ENCODE measurements around the gene HNRNPU. TPM values are rescaled to one million over a fixed set of nuclear protein-coding genes. Genes with fewer than 3 reads are reported as not detected.

Gene HNRNPU
- total RNA-seq, 4 donors from 2014 or later = 305 to 433 (median 344) TPM

DNA sequence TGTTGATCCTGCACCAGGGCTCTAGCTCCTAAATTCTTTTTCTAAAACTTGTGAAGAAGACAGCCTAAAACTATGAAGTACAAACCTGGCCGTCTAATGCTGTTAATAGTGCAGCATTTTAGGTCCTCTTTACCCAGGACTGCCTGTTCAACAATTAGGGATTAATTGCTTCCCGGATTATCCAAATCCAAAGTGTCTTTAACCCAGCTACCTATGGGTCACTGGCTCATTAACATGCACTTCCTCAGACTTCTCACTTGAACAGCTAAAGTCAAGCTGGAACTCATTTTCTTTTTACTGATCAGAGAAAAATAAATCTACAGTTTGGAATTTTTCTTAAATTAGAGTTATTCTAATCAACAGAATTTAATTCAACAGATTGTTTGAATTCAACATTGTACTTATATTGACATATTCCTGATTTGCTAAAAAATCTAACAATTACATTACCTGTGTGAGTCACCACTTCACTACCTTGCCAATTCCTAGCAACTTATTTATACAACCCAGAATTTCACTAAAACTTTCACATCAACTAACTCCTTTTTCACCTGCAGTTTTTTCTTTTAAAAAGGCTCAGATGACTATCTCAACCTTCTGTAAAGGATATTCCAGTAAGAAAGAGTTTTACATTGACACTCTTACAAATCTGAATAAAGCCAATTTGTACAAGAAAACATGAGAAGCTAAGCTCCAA is 3.3 kb downstream of the HNRNPU start:
- intact Hi-C loops (cut with DNase I) = loop anchor here (5.0 kb wide), 1 partner anchor 106 kb away; a partner anchor contains a TSS
- Histone ChIP-seq H3K36me3 (peaks cover 41 to 42% of the 10 kb centered on the region in 2 donors), H3K4me1 (peaks cover 29 to 31% of the 10 kb centered on the region in 2 donors), H3K4me3 (replicated peaks in 1 of 3) (peak overlapping the region in 1 of 3 donors; percentile 99), H3K27me3 (no peaks in the 10 kb centered on the region), H3K9me3 (no peaks in the 10 kb centered on the region), H3K27ac (peak overlapping the region in 2 of 3 donors; percentile 4 to 100)
- no peak for DNase-seq
- 4 to 10% methylated on average over 2 of the region's 2 CpGs for WGBS, 2 donors
- TF ChIP-seq, protein P1, sequence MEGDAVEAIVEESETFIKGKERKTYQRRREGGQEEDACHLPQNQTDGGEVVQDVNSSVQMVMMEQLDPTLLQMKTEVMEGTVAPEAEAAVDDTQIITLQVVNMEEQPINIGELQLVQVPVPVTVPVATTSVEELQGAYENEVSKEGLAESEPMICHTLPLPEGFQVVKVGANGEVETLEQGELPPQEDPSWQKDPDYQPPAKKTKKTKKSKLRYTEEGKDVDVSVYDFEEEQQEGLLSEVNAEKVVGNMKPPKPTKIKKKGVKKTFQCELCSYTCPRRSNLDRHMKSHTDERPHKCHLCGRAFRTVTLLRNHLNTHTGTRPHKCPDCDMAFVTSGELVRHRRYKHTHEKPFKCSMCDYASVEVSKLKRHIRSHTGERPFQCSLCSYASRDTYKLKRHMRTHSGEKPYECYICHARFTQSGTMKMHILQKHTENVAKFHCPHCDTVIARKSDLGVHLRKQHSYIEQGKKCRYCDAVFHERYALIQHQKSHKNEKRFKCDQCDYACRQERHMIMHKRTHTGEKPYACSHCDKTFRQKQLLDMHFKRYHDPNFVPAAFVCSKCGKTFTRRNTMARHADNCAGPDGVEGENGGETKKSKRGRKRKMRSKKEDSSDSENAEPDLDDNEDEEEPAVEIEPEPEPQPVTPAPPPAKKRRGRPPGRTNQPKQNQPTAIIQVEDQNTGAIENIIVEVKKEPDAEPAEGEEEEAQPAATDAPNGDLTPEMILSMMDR (IDR thresholded peaks at IDR 0.05) = no peak
- TF ChIP-seq POLR2A (IDR thresholded peaks at IDR 0.05) = no peak

DNA sequence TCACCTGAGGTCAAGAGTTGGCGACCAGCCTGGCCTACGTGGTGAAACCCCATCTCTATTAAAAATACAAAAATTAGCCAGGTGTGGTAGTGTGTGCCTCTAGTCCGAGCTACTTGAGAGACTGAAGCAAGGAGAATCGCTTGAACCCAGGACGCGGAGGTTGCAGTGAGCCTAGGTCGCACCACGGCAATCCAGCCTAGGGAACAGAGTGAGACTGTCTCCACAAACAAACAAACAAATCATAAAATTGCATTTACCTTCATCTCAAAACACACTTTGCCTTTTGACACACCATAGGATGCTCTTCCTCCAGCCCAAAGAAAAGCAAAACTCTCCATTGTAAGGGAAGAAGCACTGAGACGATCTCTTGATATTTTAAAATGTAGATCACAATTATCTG is 4.3 kb downstream of the HNRNPU start:
- no peaks in the 10 kb centered on the region for H3K27me3 ChIP-seq
- H3K27ac ChIP-seq = peak overlapping the region in 1 of 3 donors; percentile 100
- no peaks in the 10 kb centered on the region for H3K9me3 ChIP-seq
- no peak overlapping the region for H3K4me3 ChIP-seq (replicated peaks in 1 of 3)
- intact Hi-C loops (cut with DNase I) = loop anchor here (5.0 kb wide), 1 partner anchor 107 kb away; a partner anchor contains a TSS
- peak; percentile 32 to 39 for DNase-seq
- H3K36me3 ChIP-seq = peaks cover 51 to 52% of the 10 kb centered on the region in 2 donors
- TF ChIP-seq, protein P1 (IDR thresholded peaks at IDR 0.05) = no peak
- TF ChIP-seq POLR2A (IDR thresholded peaks at IDR 0.05) = no peak
- WGBS, 2 donors = 55 to 69% methylated on average over 9 of the region's 9 CpGs
- peaks cover 28 to 31% of the 10 kb centered on the region in 2 donors for H3K4me1 ChIP-seq

DNA sequence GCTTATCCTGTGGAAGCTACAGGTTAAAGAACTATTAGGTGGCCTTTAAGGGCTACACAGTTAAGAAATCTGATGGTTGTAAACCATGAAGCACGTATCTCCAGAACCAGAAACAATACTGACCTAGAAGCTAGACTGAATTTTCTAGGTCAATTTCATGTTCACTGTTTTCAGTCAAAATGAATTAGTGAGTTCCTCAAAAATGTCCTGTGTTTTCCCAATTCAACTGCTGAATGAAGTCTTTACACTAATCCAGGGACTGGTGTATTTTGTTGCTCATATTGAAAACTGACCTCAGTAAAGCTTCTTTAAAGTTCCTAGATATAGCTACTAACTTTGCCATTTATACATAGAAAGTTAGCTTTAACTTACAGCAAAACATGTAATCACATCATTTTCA is 6.0 kb downstream of the HNRNPU start:
- 67 to 83% methylated on average over 1 of the region's 1 CpG for WGBS, 2 donors
- TF ChIP-seq, protein P1 (IDR thresholded peaks at IDR 0.05) = no peak
- no peak for TF ChIP-seq POLR2A (IDR thresholded peaks at IDR 0.05)
- H3K36me3 ChIP-seq = peaks cover 59 to 68% of the 10 kb centered on the region in 2 donors
- H3K27ac ChIP-seq = no peak overlapping the region
- DNase-seq = no peak
- intact Hi-C loops (cut with DNase I) = no loop called here
- no peaks in the 10 kb centered on the region for H3K27me3 ChIP-seq
- H3K4me1 ChIP-seq = peaks cover 26 to 31% of the 10 kb centered on the region in 2 donors
- H3K9me3 ChIP-seq = no peaks in the 10 kb centered on the region
- no peak overlapping the region for H3K4me3 ChIP-seq (replicated peaks in 1 of 3)

GRCh38 chr1:244857761-244858160 is 6.6 kb downstream of the HNRNPU start:
- Histone ChIP-seq H3K27me3 (no peaks in the 10 kb centered on the region), H3K36me3 (peaks cover 63 to 74% of the 10 kb centered on the region in 2 donors), H3K4me1 (peaks cover 26 to 31% of the 10 kb centered on the region in 2 donors), H3K27ac (no peak overlapping the region), H3K9me3 (no peaks in the 10 kb centered on the region), H3K4me3 (replicated peaks in 1 of 3) (no peak overlapping the region)
- DNase-seq = no peak
- TF ChIP-seq POLR2A (IDR thresholded peaks at IDR 0.05) = no peak
- TF ChIP-seq, protein P1 (IDR thresholded peaks at IDR 0.05) = no peak
- 79 to 82% methylated on average over 3 of the region's 3 CpGs for WGBS, 2 donors
- intact Hi-C loops (cut with DNase I) = no loop called here

DNA sequence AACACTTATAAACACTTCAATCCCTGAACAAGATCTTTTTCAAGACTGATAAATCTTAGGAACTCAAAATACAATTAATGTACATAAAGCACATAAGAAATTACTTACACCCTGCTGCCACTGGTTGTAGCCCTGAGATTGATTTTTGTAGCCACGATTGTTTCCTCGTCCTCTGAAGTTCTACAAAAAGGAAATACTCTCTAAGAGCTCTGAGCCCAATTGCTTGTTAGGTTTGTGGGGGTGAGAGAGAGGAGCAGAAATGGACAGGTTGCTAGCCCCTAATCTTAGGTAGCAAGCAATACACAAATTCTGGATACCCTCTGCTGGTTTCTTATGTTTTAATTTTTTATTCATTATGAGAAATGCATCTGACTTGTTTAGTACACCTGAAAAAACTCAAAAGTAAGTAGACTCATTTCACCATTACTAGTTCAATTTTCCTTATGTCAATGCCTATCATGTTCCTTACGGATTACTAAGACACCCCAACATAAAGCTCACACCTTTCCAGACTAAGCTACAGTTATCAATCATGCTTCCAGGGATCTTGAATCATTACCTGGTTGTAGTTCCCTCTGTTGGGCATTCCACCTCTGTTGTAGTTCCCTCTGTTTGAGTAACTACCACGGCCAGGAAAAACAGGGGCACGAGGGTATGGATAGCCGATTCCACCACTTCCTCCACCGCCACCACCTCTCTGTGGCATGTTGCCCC is 9.3 kb downstream of the HNRNPU start:
- H3K27ac ChIP-seq = no peak overlapping the region
- TF ChIP-seq POLR2A (IDR thresholded peaks at IDR 0.05) = no peak
- TF ChIP-seq, protein P1 (IDR thresholded peaks at IDR 0.05) = no peak
- 70 to 75% methylated on average over 7 of the region's 7 CpGs for WGBS, 2 donors
- intact Hi-C loops (cut with DNase I) = no loop called here
- no peak for DNase-seq
- H3K4me3 ChIP-seq (replicated peaks in 1 of 3) = no peak overlapping the region
- peaks cover 69 to 76% of the 10 kb centered on the region in 2 donors for H3K36me3 ChIP-seq
- H3K9me3 ChIP-seq = no peaks in the 10 kb centered on the region
- H3K27me3 ChIP-seq = no peaks in the 10 kb centered on the region
- H3K4me1 ChIP-seq = peaks cover 6 to 20% of the 10 kb centered on the region in 2 donors
